ENCODE measurements around the gene PPP1R3F.

GRCh38 chrX:49232525-49232924 is 37.1 kb upstream of the PPP1R3F start:
- TF ChIP-seq POLR2AphosphoS5 (IDR thresholded peaks at IDR 0.05) = no peak
- no peak for TF ChIP-seq CTCF (IDR thresholded peaks at IDR 0.05)
- TF ChIP-seq POLR2A (IDR thresholded peaks at IDR 0.05) = no peak

All from breast epithelium (tissue), 3 donors.